K562 (cell line): ENCODE measurements around the gene MAP3K20. TPM values are rescaled to one million over a fixed set of nuclear protein-coding genes. Genes with fewer than 3 reads are reported as not detected.

Experiments
- BACH1 ChIP-seq: fragments of 200-800 bp; sonication (Bioruptor generic); IDR thresholded peaks from 2 replicates; pipeline ENCODE4 v1.6.1; 2016; ENCODE audit warnings: missing genetic modification characterization, missing compliant biosample characterization
- BMI1 ChIP-seq: fragments of 150-350 bp; IDR thresholded peaks from 2 replicates; pipeline ENCODE4 v1.6.1; 2014; ENCODE audit warnings: low read length
- CBFA2T3 ChIP-seq: fragments of 450-650 bp; IDR thresholded peaks from 2 replicates; pipeline ENCODE4 v1.6.1; 2017
- CC2D1A ChIP-seq: fragments of 450-650 bp; IDR thresholded peaks from 2 replicates; pipeline ENCODE4 v1.6.1; 2017; ENCODE audit warnings: mild to moderate bottlenecking
- ETS1 ChIP-seq: conservative IDR thresholded peaks from 2 replicates; pipeline ENCODE4 v1.6.1; 2011; ENCODE audit warnings: low read depth, mild to moderate bottlenecking, low read length; ENCODE audit not compliant: control insufficient read depth
- ILK ChIP-seq: fragments of 450-650 bp; IDR thresholded peaks from 2 replicates; pipeline ENCODE4 v1.6.1; 2016; ENCODE audit warnings: missing genetic modification characterization, low read depth, mild to moderate bottlenecking, missing compliant biosample characterization, moderate library complexity, borderline replicate concordance
- JUND ChIP-seq, 2 experiments: IDR thresholded peaks; 2 replicates in 1 of 2; 3 replicates in 1 of 2; pipeline ENCODE4 v1.6.1; 2011; ENCODE audit warnings: borderline replicate concordance in 2 of 2, low read depth in 2 of 2, low read length in 2 of 2, improper control_type of control experiment in 1 of 2, missing biosample characterization in 1 of 2, missing genetic modification characterization in 1 of 2, missing genetic modification reagents in 1 of 2
- NCOR1 ChIP-seq: fragments of 450-650 bp; IDR thresholded peaks from 2 replicates; pipeline ENCODE4 v1.6.1; 2016; ENCODE audit warnings: mild to moderate bottlenecking, moderate library complexity
- NFRKB ChIP-seq: fragments of 450-650 bp; IDR thresholded peaks from 2 replicates; pipeline ENCODE4 v1.6.1; 2016; ENCODE audit warnings: low read depth
- NR1H2 ChIP-seq: sonication (generic); formaldehyde crosslinking; IDR thresholded peaks from 2 replicates; pipeline ENCODE4 v1.4.0; 2020; ENCODE audit warnings: mild to moderate bottlenecking, missing genetic modification reagents
- NR2C1 ChIP-seq, 2 experiments: fragments of 450-650 bp; IDR thresholded peaks; 2 replicates each; pipeline ENCODE4 v1.6.1; 2017; ENCODE audit warnings: mild to moderate bottlenecking in 2 of 2, antibody characterized with exemption in 1 of 2, inconsistent platforms in 1 of 2, missing compliant biosample characterization in 1 of 2, missing genetic modification characterization in 1 of 2
- SRSF9 ChIP-seq: fragments of 200-400 bp; formaldehyde crosslinking; IDR thresholded peaks from 2 replicates; pipeline ENCODE4 v1.6.1; 2017; ENCODE audit warnings: low read depth, low read length, borderline replicate concordance
- TAF7 ChIP-seq: fragments of 450-650 bp; IDR thresholded peaks from 2 replicates; pipeline ENCODE4 v1.6.1; 2016; ENCODE audit warnings: missing genetic modification characterization, missing compliant biosample characterization
- TSC22D4 ChIP-seq: fragments of 450-650 bp; IDR thresholded peaks from 2 replicates; pipeline ENCODE4 v1.6.1; 2016; ENCODE audit warnings: missing genetic modification characterization, missing biosample characterization, control low read depth
- ZBTB11 ChIP-seq, 3 experiments: fragments of 200-800 bp in 1 of 3; fragments of 250-450 bp in 1 of 3; fragments of 450-650 bp in 1 of 3; sonication (Bioruptor Pico) in 1 of 3; sonication (Bioruptor generic) in 1 of 3; formaldehyde crosslinking in 1 of 3; IDR thresholded peaks; 2 replicates each; pipeline versions ENCODE4 v1.6.1 to v1.8.0; 2016 to 2022; ENCODE audit warnings: mild to moderate bottlenecking in 2 of 3, missing genetic modification characterization in 2 of 3, missing compliant biosample characterization in 1 of 3, moderate library complexity in 1 of 3
- ZNF124 ChIP-seq: sonication (generic); formaldehyde crosslinking; IDR thresholded peaks from 2 replicates; pipeline ENCODE4 v1.8.1; 2022; ENCODE audit warnings: missing genetic modification reagents
- ZNF655 ChIP-seq: fragments of 250-450 bp; sonication (Bioruptor Pico); IDR thresholded peaks from 2 replicates; pipeline ENCODE4 v1.5.0; 2021
- ZNF79 ChIP-seq: fragments of 250-450 bp; sonication (Bioruptor Pico); IDR thresholded peaks from 2 replicates; pipeline ENCODE4 v1.4.0; 2020; ENCODE audit warnings: low read depth, mild to moderate bottlenecking, moderate library complexity
- ZSCAN29 ChIP-seq: fragments of 450-650 bp; IDR thresholded peaks from 2 replicates; pipeline ENCODE4 v1.6.1; 2017
- polyA plus RNA-seq, 8 experiments: library from polyadenylated mRNA; depleted of rRNA in 4 of 8; stranded (reverse) in 5 of 8; unstranded in 3 of 8; fragments of >200 nt; fragmentation: Nextera tagmentation in 2 of 8; fragmentation: Illumina TruSeq in 1 of 8; extraction: Ambion mirVana in 2 of 8; extraction: Trizol in 1 of 8; gene quantifications; 2 replicates each; pipeline versions ENCODE4 v1.2.1 to v1.2.3, GENCODE V29; 2011 to 2014; ENCODE audit warnings: inconsistent platforms in 1 of 8, missing spikeins in 1 of 8
- total RNA-seq, 7 experiments: library from RNA; depleted of rRNA in 6 of 7; stranded (reverse); fragments of >200 nt in 6 of 7; fragmentation: Illumina TruSeq in 2 of 7; extraction: Trizol in 2 of 7; gene quantifications; 2 replicates each; pipeline versions ENCODE4 v1.2.1 to v1.2.3, GENCODE V29; 2011 to 2021; ENCODE audit warnings: low replicate concordance in 1 of 7
- TF ChIP-seq, protein P1 (sequence below): sonication (generic); formaldehyde crosslinking; IDR thresholded peaks from 2 replicates; pipeline ENCODE4 v1.8.1; 2022; ENCODE audit warnings: missing genetic modification reagents

MAP3K20 gene
- total and polyA plus RNA-seq, 9 of the 15 experiments (the other 6 are each of a cell fraction or from before 2014, with no cell fraction given): 9.8 to 34.2 (median 27.3) TPM

- TF ChIP-seq NFRKB (no peak), JUND (IDR thresholded peaks at IDR 0.05; ENCODE audit: borderline replicate concordance, low read depth, low read length) (0 out of 2 replicates have a peak, but pooled peaks have one; percentile 21), JUND (tag; IDR thresholded peaks at IDR 0.05; ENCODE audit: borderline replicate concordance, low read depth, low read length) (no peak), SRSF9 (no peak), ETS1 (no peak), ZNF655 (CRISPR knock-in tag) (no peak), ILK (tag) (no peak), ZSCAN29 (no peak), CBFA2T3 (no peak), TSC22D4 (tag) (no peak), NCOR1 (no peak), TAF7 (no peak), BACH1 (tag) (no peak), CC2D1A (peak; percentile 23; the same call in 1 of the 2 replicates), BMI1 (no peak), ZNF124 (CRISPR knock-in tag) (no peak), ZBTB11 (CRISPR knock-in tag; IDR thresholded peaks at IDR 0.05) (0 out of 6 replicates have a peak, but pooled peaks of 1 of the 3 experiments have one; percentile 27), ZNF79 (CRISPR knock-in tag) (no peak), NR2C1 (IDR thresholded peaks at IDR 0.05) (peak; percentile 42; the same call in 1 of the 2 replicates), NR2C1 (tag; IDR thresholded peaks at IDR 0.05) (peak; percentile 45; the same call in 1 of the 2 replicates), NR1H2 (CRISPR knock-in tag) (no peak)
- TF ChIP-seq, protein P1, sequence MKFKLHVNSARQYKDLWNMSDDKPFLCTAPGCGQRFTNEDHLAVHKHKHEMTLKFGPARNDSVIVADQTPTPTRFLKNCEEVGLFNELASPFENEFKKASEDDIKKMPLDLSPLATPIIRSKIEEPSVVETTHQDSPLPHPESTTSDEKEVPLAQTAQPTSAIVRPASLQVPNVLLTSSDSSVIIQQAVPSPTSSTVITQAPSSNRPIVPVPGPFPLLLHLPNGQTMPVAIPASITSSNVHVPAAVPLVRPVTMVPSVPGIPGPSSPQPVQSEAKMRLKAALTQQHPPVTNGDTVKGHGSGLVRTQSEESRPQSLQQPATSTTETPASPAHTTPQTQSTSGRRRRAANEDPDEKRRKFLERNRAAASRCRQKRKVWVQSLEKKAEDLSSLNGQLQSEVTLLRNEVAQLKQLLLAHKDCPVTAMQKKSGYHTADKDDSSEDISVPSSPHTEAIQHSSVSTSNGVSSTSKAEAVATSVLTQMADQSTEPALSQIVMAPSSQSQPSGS: no peak
Measured at GRCh38 chr2:173264603-173265366, 189.1 kb downstream of the MAP3K20 start (continued).
